Amygdala (tissue), 56 donors: Measurements from ENCODE around the gene ORMDL2.
"Not testable (repeated sequence)": the region's sequence is repeated elsewhere in the genome, so short reads cannot be mapped to it uniquely, and the experiment has no call there.

ENCODE experiments used
- DNase-seq, 56 donors: peaks; one replicate each; lab custom pipeline; 2025; lab: John Stamatoyannopoulos, UW

ORMDL2 gene

DNA sequence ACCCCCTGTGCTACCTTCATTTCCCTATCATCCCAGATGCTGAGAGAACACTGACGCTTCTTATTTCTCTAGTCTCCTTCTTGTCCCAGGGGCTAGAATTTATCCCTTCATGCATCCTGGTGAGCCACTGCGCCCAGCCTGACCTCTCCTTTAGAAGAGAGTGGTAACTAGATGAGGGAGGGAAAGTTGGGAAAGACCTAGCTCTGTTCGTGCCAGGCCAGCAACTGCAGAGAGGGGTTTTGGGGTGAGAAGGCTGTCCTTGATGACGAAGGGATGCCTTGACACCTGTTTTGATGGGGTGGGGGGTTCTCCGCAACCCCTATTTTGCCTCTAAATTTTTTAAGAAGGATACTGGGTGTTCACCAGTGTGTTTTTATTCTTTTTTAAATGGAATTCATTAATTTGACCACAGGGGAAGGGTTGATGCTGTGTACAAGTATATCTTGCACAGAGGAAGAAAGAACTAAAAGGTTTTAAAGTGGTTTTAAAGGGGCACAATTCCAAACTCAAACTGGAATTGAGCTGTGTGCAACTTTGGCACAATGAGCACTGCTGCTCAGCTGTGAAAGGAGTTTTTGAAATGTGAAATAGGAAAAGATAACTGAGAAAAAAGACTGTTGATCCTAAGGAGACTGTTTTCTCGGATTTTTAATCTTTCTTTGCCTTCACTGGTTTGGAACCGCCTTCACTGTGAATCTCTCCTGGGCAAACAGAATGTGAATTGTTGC, 31.9 kb downstream of the ORMDL2 start:
- DNase-seq: no peak

DNA sequence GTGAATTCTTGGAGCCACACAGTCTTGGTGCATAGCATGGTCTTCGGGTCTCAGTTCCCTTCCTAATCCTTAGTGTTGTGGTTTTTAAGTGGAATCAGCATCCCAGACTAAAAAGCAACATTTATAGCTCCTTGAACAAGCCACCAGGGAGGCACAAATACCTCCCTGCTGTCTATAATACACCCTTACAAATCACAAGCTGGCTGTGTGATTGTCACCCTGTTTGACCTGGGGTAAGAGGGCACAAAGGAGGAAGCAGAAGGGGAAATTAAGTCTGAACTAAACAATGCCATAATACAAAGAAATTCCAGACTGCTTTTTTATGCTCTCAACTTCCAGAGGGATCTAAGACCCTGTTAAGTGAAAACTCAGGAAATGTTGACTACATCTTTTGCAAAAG, 32.6 kb downstream of the ORMDL2 start:
- DNase-seq: no peak

DNA sequence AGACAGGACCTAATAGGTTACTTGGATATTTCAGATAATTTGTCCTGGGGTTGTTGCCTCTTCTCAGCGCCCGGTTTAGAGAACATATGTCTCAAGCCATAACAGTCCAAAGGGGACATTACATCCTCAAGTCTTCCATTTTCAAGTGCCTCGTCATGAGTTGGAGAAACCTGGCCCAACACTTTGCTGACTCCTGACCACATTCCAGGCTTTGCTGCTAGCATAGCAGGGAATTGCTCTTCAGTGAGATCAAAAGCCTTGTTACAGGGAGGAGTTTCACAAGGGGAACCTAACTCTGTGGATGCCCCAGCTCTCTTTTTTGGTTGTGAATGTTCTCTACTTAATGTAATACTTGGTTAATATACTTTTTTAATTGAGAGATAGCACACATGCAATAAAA, 33.1 kb downstream of the ORMDL2 start:
- no peak for DNase-seq

GRCh38 chr12:55852740-55853139, 34.9 kb downstream of the ORMDL2 start:
- no peak for DNase-seq

DNA sequence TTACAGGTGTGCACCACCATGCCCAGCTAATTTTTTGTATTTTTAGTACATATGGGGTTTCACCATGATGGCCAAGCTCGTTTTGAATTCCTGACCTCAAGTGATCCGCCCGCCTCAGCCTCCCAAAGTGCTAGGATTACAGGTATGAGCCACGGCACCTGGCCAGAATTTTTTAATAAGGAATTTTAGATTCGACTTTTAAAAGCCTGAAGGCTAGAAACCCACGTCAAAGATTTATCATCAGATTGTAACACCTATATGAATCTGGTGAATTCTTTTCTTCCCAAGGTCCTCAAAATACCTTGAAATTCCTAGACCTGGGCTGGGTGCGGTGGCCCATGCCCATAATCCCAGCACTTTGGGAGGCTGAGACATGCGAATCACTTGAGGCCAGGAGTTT, 43.6 kb downstream of the ORMDL2 start:
- DNase-seq: no peak

GRCh38 chr12:55861871-55862270, 44.0 kb downstream of the ORMDL2 start:
- no peak for DNase-seq

- DNase-seq: no peak
Observed at GRCh38 chr12:55862286-55862685, 44.4 kb downstream of the ORMDL2 start.

DNA sequence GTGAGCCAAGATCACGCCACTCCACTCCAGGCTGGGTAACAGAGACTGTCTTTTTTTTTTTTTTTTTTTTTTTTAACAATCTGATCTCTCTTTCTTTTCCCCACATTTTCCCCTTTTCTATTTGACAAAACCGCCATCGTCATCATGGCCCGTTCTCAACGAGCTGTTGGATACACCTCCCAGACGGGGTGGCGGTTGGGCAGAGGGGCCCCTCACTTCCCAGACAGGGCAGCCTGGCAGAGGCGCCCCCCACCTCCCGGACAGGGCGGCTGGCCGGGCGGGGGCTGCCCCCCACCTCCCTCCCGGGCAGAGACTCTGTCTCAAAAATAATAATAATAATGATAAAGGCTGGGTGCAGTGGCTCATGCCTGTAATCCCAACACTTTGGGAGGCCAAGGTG, 45.1 kb downstream of the ORMDL2 start:
- not testable (repeated sequence) for DNase-seq

GRCh38 chr12:55865327-55865726, 47.5 kb downstream of the ORMDL2 start:
- no peak for DNase-seq

DNA sequence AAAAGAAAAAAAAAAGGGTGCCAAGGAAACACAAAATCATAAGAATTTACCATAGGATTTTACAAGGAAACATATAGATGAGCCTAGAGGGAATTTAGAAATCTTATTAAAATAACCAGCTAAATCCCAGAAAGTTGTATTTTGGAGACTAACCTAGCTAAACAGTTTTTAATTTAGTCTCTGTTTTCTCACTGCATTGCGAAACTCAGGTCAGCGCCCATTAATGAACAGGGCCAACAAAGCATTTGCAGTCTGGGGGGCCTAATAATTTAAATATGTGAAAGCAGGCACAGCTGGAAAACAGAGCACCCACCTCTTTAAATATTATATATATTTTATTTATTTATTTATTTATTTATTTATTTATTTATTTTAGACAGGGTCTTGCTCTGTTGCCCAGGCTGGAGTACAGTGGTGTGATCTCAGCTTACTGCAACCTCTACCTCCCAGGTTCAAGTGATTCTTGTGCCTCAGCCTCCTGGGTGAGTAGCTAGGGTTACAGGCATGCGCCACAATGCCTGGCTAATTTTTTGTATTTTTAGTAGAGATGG, 48.7 kb downstream of the ORMDL2 start:
- DNase-seq: not testable (repeated sequence)
